SK-N-MC (cell line): Measurements from ENCODE around the gene SLC4A7.

ENCODE experiments used
- DNase-seq: peaks from one replicate; pipeline ENCODE4 v3.0.0-alpha.2; 2011; ENCODE audit warnings: low read depth, low spot score
- H3K27ac ChIP-seq: fragments of 200-600 bp; sonication (generic); 2 replicates; pipeline ENCODE4 v1.5.1; 2016; ENCODE audit warnings: mixed run types
- H3K36me3 ChIP-seq: fragments of 200-600 bp; sonication (generic); 2 replicates; pipeline ENCODE4 v1.6.1; 2017; ENCODE audit warnings: antibody characterized with exemption, low read length, mixed read lengths; ENCODE audit not compliant: insufficient read depth
- H3K4me3 ChIP-seq: fragments of 200-600 bp; sonication (generic); 2 replicates; pipeline ENCODE4 v1.5.1; 2016
- H3K9ac ChIP-seq: fragments of 200-600 bp; sonication (generic); 2 replicates; pipeline ENCODE4 v1.8.0; 2017; ENCODE audit warnings: mixed run types, mixed read lengths; ENCODE audit not compliant: insufficient read length
- H3K9me3 ChIP-seq: fragments of 200-600 bp; sonication (generic); 2 replicates; pipeline ENCODE4 v1.6.1; 2017; ENCODE audit warnings: low read depth, mild to moderate bottlenecking, antibody characterized with exemption, low read length, moderate library complexity, mixed read lengths
- EZH2 ChIP-seq: fragments of 200-600 bp; sonication (generic); IDR thresholded peaks from one replicate; pipeline ENCODE4 v1.6.1; 2017; ENCODE audit warnings: antibody characterized with exemption
- FOXP2 ChIP-seq: optimal IDR thresholded peaks from 2 replicates; pipeline ENCODE3; 2011; ENCODE audit warnings: mild to moderate bottlenecking, moderate library complexity; ENCODE audit not compliant: insufficient read depth; ENCODE audit errors: extremely low read length, control extremely low read depth
- POLR2AphosphoS5 ChIP-seq: IDR thresholded peaks from 2 replicates; pipeline ENCODE4 v1.6.1; 2012; ENCODE audit warnings: mild to moderate bottlenecking, low read depth, low read length, borderline replicate concordance

The SLC4A7 gene

DNA sequence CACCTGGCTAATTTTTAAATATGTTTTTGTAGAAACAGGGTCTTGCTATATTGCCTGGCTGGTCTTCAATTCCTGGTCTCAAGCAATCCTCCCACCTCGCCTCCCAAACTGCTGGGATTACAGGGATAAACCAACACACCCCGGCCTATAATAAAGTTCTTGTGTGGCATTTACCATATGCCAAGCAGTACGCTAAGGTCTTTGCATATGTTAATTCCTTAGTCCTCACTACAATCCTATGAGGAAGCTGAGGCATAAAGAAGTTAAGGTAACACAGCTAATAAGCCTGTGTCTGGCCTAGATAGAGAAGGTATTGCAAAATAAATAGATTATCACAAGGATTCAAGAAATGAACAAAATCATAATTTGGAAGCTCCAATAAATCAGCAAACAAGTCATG is 17.6 kb upstream of the SLC4A7 start:
- Histone ChIP-seq H3K9me3 (no peaks in the 10 kb centered on the region), H3K4me3 (no peak overlapping the region), H3K36me3 (no peaks in the 10 kb centered on the region), H3K27ac (no peak overlapping the region), H3K9ac (no peak overlapping the region)
- no peak for DNase-seq
- TF ChIP-seq EZH2 (no peak), POLR2AphosphoS5 (no peak), FOXP2 (no peak)

DNA sequence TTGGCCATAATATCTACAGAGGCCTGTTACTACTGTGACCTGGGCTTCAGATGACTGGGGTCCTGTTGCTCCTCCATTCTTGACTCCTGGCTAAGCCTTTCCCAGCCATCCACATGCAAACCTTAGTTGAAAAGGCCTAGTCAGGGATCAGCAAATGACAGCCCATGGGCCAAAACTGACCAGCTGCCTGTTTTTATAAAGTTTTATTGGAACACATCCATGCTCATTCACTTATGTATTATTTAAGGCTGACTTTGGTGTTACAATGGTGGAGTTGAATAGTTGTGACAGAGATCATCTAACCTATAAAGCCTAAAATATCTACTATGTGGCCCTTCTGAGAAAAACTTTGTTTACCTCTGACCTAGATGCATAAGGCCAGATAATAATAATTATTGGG is 16.8 kb upstream of the SLC4A7 start:
- Histone ChIP-seq H3K9ac (no peak overlapping the region), H3K4me3 (no peak overlapping the region), H3K27ac (no peak overlapping the region), H3K9me3 (no peaks in the 10 kb centered on the region), H3K36me3 (no peaks in the 10 kb centered on the region)
- TF ChIP-seq FOXP2 (no peak), EZH2 (no peak), POLR2AphosphoS5 (no peak)
- DNase-seq = no peak

GRCh38 chr3:27500035-27500434 is 15.9 kb upstream of the SLC4A7 start:
- Histone ChIP-seq H3K9ac (no peak overlapping the region), H3K36me3 (no peaks in the 10 kb centered on the region), H3K9me3 (no peaks in the 10 kb centered on the region), H3K4me3 (no peak overlapping the region), H3K27ac (no peak overlapping the region)
- no peak for TF ChIP-seq FOXP2
- TF ChIP-seq EZH2 = no peak
- no peak for TF ChIP-seq POLR2AphosphoS5
- no peak for DNase-seq

GRCh38 chr3:27494784-27495183 is 10.6 kb upstream of the SLC4A7 start:
- Histone ChIP-seq H3K27ac (no peak overlapping the region), H3K9ac (no peak overlapping the region), H3K36me3 (no peaks in the 10 kb centered on the region), H3K4me3 (no peak overlapping the region), H3K9me3 (no peaks in the 10 kb centered on the region)
- TF ChIP-seq FOXP2 (no peak), EZH2 (no peak), POLR2AphosphoS5 (no peak)
- DNase-seq = no peak

DNA sequence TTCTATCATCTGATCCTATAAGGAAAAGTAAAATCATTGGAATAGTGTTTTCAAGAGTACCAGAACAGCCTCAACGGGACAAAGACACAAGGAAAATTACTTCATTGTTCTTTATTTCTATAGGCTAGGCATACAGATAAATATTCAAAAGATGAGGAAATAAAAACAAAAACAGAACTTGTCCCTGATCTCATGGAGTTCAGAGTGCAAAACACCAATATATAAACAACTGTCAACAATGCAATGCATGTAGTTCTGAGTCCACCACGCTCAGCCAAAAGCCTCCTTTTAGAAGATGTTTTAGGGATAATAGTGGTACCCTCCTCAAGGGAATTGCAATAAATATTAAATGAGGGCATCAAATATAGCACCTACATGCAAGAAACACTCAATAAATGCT is 4.6 kb upstream of the SLC4A7 start:
- Histone ChIP-seq H3K4me3 (no peak overlapping the region), H3K9ac (no peak overlapping the region), H3K36me3 (no peaks in the 10 kb centered on the region), H3K27ac (no peak overlapping the region), H3K9me3 (no peaks in the 10 kb centered on the region)
- DNase-seq = no peak
- no peak for TF ChIP-seq FOXP2

DNA sequence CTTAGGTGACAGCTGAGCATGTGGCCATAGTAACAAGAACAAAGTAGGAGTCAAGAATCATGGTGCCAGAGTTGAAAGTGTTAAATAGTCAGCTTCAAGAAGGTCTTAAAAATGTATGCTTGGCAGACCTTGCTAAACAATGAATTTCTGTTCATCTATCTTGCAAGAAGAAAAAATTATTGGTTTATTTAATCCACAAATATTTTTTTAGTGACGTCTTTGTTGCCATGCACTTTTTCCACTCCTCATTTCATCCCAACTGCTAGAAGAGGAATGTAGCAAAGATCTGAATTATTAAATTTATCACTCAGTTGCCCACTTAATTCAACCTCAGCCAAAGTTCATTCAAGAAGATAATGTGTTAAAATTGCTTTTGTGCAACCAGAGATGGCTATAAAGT is 3.2 kb upstream of the SLC4A7 start:
- no peak for DNase-seq
- Histone ChIP-seq H3K27ac (no peak overlapping the region), H3K9ac (no peak overlapping the region), H3K36me3 (no peaks in the 10 kb centered on the region), H3K4me3 (no peak overlapping the region), H3K9me3 (no peaks in the 10 kb centered on the region)
- TF ChIP-seq EZH2 (no peak), POLR2AphosphoS5 (no peak), FOXP2 (no peak)

DNA sequence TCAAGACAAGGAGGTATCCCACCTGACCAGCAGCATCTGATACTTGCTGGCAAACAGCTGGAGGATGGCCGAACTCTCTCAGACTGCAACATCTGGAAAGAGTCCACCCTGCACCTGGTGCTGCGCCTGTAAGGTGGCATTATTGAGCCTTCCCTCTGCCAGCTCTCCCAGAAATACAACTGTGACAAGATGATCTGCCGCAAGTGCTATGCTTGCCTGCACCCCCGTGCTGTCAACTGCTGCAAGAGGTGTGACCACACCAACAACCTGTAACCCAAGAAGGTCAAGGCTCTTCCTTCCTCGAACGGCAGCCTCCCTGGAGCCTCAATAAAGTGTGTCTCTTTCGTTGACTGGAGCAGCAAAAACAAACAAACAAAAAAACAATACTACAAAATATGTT is 2.2 kb upstream of the SLC4A7 start:
- DNase-seq = no peak
- Histone ChIP-seq H3K36me3 (no peaks in the 10 kb centered on the region), H3K9me3 (no peaks in the 10 kb centered on the region), H3K9ac (no peak overlapping the region), H3K4me3 (no peak overlapping the region), H3K27ac (no peak overlapping the region)
- TF ChIP-seq POLR2AphosphoS5 (no peak), EZH2 (no peak), FOXP2 (no peak)

DNA sequence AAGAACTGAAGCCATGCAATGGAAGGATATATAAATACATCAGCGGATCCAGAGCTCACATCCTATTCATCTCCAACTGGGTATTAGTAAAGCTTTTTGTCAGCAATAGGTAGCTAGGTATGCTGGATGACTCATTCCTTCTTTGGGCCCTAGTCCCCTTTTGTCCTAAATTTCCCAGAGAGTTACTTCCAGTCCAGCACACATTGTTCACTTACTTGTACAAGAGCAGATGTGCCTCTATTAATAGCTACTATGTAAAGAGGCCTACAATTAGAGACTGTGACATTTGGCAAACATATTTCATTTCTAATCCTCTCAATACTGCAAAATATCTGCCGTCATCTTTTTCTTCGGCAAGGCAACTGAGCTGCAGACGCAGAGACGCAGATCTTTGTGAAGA is 1.7 kb upstream of the SLC4A7 start:
- H3K9ac ChIP-seq = no peak overlapping the region
- DNase-seq = no peak

DNA sequence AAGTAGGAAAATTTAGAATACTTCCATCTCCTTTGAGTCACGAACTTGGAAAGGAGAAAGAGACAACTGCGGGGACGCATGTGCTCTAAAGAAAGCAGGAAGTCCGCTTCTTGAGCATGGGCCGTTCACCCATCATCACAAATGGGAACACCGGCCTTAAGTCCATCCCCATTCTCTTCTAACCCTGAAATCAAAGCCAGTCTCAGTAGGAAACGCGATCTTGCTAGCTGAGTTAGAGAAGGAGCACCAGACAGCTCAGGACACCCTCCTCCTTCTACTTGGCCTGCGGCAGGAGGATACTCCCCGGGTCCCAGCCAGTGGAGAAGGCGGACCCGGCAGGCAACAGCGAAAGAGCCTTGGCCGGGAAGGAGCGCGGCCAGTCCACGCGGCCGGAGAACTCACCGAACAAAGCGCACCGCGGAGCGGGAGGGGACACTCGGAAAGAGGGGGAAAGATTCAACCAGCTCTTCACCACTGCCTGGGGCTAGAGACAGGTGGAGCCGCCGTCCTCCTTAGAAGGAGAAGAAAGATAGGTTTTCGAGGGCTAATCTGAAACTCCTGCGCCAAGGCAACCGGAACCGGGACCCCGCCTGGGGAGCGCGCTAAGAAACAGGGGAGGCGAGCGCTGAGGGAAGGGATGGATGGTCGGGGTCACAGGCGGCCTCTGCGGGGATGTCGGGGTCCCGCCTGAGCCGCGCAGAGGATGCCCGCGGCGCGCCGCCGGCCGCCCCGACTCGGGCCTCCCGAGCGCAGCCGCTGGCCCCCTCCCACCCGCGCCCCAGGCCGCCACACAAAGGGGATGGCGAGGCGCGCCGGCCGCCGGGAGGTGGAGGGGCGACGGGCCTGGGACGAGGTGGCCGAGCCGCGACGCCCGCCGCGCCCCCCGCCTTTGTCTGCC is 818 bp downstream of the SLC4A7 start:
- TF ChIP-seq EZH2 = no peak
- no peak for TF ChIP-seq FOXP2
- no peak for TF ChIP-seq POLR2AphosphoS5
- Histone ChIP-seq H3K27ac (no peak overlapping the region), H3K9ac (peak overlapping the region; percentile 73), H3K9me3 (no peaks in the 10 kb centered on the region), H3K4me3 (peak overlapping the region; percentile 82), H3K36me3 (no peaks in the 10 kb centered on the region)
- no peak for DNase-seq

More for the DNA sequence above, 1.7 kb upstream of the SLC4A7 start:
- Histone ChIP-seq H3K27ac (no peak overlapping the region), H3K36me3 (no peaks in the 10 kb centered on the region), H3K4me3 (no peak overlapping the region), H3K9me3 (no peaks in the 10 kb centered on the region)
- TF ChIP-seq EZH2 (no peak), FOXP2 (no peak), POLR2AphosphoS5 (no peak)
